ENCODE data around the gene MDM2.

DNA sequence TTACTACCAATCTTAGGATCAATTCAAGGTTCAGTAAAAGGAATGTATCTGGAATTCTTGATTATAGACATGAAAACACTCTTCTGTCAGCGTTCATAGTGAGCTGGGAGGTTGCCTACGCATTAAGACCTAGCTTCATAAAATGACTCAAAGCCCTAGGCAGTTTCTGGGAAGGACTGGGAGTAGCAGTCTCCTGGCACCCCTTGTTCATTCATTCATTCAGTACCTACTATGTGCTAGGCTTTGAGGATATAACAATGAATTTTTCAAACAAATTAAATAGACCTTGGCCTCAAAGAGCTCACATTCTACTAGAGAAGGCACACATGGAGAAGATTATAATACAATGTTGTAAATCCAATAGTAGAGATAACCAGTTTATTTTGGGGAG is 46.1 kb downstream of the MDM2 start:
- TF ChIP-seq, protein P1, sequence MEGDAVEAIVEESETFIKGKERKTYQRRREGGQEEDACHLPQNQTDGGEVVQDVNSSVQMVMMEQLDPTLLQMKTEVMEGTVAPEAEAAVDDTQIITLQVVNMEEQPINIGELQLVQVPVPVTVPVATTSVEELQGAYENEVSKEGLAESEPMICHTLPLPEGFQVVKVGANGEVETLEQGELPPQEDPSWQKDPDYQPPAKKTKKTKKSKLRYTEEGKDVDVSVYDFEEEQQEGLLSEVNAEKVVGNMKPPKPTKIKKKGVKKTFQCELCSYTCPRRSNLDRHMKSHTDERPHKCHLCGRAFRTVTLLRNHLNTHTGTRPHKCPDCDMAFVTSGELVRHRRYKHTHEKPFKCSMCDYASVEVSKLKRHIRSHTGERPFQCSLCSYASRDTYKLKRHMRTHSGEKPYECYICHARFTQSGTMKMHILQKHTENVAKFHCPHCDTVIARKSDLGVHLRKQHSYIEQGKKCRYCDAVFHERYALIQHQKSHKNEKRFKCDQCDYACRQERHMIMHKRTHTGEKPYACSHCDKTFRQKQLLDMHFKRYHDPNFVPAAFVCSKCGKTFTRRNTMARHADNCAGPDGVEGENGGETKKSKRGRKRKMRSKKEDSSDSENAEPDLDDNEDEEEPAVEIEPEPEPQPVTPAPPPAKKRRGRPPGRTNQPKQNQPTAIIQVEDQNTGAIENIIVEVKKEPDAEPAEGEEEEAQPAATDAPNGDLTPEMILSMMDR (IDR thresholded peaks at IDR 0.05) = no peak
- TF ChIP-seq POLR2A (IDR thresholded peaks at IDR 0.05; ENCODE audit: low read length) (no peak), RAD21 (conservative IDR thresholded peaks at IDR 0.05 in 1 of 2, IDR thresholded peaks at IDR 0.05 in 1 of 2) (no peak), HOXB13 (CRISPR knock-in tag; IDR thresholded peaks at IDR 0.05; ENCODE audit: low read depth) (no peak), RFX5 (IDR thresholded peaks at IDR 0.05) (no peak), CEBPB (IDR thresholded peaks at IDR 0.05) (no peak), CBX8 (IDR thresholded peaks at IDR 0.05) (no peak), MYC (IDR thresholded peaks at IDR 0.05; ENCODE audit: borderline replicate concordance, low read length) (no peak)
- TF ChIP-seq, protein P2, sequence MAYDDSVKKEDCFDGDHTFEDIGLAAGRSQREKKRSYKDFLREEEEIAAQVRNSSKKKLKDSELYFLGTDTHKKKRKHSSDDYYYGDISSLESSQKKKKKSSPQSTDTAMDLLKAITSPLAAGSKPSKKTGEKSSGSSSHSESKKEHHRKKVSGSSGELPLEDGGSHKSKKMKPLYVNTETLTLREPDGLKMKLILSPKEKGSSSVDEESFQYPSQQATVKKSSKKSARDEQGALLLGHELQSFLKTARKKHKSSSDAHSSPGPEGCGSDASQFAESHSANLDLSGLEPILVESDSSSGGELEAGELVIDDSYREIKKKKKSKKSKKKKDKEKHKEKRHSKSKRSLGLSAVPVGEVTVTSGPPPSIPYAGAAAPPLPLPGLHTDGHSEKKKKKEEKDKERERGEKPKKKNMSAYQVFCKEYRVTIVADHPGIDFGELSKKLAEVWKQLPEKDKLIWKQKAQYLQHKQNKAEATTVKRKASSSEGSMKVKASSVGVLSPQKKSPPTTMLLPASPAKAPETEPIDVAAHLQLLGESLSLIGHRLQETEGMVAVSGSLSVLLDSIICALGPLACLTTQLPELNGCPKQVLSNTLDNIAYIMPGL (CRISPR knock-in tag; IDR thresholded peaks at IDR 0.05; ENCODE audit: borderline replicate concordance) = no peak
- TF ChIP-seq, protein P3, sequence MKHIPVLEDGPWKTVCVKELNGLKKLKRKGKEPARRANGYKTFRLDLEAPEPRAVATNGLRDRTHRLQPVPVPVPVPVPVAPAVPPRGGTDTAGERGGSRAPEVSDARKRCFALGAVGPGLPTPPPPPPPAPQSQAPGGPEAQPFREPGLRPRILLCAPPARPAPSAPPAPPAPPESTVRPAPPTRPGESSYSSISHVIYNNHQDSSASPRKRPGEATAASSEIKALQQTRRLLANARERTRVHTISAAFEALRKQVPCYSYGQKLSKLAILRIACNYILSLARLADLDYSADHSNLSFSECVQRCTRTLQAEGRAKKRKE (CRISPR knock-in tag; IDR thresholded peaks at IDR 0.05; ENCODE audit: low read depth) = no peak
- TF ChIP-seq, protein P4, sequence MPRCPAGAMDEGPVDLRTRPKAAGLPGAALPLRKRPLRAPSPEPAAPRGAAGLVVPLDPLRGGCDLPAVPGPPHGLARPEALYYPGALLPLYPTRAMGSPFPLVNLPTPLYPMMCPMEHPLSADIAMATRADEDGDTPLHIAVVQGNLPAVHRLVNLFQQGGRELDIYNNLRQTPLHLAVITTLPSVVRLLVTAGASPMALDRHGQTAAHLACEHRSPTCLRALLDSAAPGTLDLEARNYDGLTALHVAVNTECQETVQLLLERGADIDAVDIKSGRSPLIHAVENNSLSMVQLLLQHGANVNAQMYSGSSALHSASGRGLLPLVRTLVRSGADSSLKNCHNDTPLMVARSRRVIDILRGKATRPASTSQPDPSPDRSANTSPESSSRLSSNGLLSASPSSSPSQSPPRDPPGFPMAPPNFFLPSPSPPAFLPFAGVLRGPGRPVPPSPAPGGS (IDR thresholded peaks at IDR 0.05) = no peak
- TF ChIP-seq, protein P5, sequence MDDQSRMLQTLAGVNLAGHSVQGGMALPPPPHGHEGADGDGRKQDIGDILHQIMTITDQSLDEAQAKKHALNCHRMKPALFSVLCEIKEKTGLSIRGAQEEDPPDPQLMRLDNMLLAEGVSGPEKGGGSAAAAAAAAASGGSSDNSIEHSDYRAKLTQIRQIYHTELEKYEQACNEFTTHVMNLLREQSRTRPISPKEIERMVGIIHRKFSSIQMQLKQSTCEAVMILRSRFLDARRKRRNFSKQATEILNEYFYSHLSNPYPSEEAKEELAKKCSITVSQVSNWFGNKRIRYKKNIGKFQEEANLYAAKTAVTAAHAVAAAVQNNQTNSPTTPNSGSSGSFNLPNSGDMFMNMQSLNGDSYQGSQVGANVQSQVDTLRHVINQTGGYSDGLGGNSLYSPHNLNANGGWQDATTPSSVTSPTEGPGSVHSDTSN (IDR thresholded peaks at IDR 0.05) = no peak
